ENCODE measurements around the gene STAC3.

DNA sequence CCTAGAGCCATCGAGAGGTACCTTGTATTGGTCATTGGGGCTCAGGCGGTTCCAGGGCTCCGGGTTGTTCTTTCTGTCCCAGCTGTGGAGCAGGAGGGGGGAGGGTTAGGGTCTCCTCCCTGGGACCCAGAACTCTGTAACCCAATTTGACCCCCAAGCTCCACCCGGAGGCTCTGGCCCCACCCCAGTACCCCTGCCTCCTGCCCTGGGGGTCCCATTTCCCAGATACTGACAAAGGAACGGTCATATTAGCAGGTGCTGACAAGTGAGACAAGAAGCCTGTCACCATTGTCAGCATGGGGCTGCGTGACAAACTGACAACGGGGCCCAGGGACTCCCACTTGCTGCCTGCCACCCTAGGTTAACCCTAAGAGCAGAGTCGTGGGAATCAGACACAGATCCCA, 15.3 kb downstream of the STAC3 start:
- TF ChIP-seq, protein P1, sequence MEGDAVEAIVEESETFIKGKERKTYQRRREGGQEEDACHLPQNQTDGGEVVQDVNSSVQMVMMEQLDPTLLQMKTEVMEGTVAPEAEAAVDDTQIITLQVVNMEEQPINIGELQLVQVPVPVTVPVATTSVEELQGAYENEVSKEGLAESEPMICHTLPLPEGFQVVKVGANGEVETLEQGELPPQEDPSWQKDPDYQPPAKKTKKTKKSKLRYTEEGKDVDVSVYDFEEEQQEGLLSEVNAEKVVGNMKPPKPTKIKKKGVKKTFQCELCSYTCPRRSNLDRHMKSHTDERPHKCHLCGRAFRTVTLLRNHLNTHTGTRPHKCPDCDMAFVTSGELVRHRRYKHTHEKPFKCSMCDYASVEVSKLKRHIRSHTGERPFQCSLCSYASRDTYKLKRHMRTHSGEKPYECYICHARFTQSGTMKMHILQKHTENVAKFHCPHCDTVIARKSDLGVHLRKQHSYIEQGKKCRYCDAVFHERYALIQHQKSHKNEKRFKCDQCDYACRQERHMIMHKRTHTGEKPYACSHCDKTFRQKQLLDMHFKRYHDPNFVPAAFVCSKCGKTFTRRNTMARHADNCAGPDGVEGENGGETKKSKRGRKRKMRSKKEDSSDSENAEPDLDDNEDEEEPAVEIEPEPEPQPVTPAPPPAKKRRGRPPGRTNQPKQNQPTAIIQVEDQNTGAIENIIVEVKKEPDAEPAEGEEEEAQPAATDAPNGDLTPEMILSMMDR (IDR thresholded peaks at IDR 0.05; ENCODE audit: low read length), result no peak
- TF ChIP-seq EZH2 (optimal IDR thresholded peaks at IDR 0.05; ENCODE audit: low read depth, low read length) (no peak), EZH2phosphoT487 (IDR thresholded peaks at IDR 0.05; ENCODE audit: low read length) (no peak)

All from MM.1S (cell line).